ENCODE measurements around the gene PCNA. TPM values are rescaled to one million over a fixed set of nuclear protein-coding genes. Genes with fewer than 3 reads are reported as not detected.
A peak's percentile ranks its signal among the peaks of the same experiment; 100 is the strongest.
"Not testable (repeated sequence)": the region's sequence is repeated elsewhere in the genome, so short reads cannot be mapped to it uniquely, and the experiment has no call there.

The PCNA gene
- total and polyA plus RNA-seq, 4 donors: 47.9 to 74.1 (median 58.6) TPM

DNA sequence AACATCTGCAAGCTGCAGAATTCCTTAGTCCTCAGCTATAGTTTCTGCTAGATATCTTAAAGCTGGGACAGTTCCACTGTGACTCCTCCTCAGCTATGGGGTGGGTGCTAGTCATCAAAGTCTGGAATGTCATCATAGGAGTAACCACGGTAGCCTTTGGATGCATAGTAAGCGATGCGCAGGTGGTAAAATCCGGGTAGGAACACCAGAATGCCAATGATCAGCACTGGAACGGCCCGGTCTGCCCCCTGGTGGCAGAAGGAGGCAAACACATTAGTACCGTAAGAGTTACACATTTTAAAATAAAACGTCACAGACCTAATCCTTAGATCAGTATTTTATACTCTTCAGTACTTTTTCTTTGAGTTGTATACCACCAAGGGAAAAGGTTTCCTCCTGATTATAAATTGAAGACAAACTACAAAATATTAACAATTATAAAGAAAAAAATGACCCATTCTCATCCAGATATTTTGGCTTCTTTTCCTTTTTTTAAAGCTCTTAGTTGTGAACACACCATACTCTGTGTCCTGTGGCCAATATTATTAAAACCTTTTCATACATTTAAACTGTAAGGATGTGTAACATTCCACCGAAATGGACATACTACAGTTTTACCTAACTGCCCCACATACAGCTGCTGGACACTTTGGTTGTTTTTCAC lies 18.9 kb downstream of the PCNA start:
- no peaks in the 10 kb centered on the region for H3K9me3 ChIP-seq (ENCODE audit: control insufficient read depth in 4 of 4, insufficient read depth in 3 of 4, low read length in 3 of 4)
- no peak overlapping the region for H3K4me3 ChIP-seq
- DNase-seq (peak; percentile 55 to 65 (median 59)), ATAC-seq (ENCODE audit: insufficient read depth, low FRiP score) (peak; percentile 86)
- H3K36me3 ChIP-seq (ENCODE audit: control insufficient read depth in 4 of 4, insufficient read depth in 4 of 4, low read length in 4 of 4): peaks cover 21 to 39% (median 32%) of the 10 kb centered on the region in 4 donors
- TF ChIP-seq, protein P1, sequence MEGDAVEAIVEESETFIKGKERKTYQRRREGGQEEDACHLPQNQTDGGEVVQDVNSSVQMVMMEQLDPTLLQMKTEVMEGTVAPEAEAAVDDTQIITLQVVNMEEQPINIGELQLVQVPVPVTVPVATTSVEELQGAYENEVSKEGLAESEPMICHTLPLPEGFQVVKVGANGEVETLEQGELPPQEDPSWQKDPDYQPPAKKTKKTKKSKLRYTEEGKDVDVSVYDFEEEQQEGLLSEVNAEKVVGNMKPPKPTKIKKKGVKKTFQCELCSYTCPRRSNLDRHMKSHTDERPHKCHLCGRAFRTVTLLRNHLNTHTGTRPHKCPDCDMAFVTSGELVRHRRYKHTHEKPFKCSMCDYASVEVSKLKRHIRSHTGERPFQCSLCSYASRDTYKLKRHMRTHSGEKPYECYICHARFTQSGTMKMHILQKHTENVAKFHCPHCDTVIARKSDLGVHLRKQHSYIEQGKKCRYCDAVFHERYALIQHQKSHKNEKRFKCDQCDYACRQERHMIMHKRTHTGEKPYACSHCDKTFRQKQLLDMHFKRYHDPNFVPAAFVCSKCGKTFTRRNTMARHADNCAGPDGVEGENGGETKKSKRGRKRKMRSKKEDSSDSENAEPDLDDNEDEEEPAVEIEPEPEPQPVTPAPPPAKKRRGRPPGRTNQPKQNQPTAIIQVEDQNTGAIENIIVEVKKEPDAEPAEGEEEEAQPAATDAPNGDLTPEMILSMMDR (IDR thresholded peaks at IDR 0.05; ENCODE audit: control extremely low read depth, extremely low read depth): peak; percentile 87
- H3K9ac ChIP-seq (ENCODE audit: insufficient read depth in 1 of 2, low read length in 2 of 2): no peak overlapping the region
- H3K27ac ChIP-seq (ENCODE audit: low read depth in 1 of 2, low read length in 1 of 2): no peak overlapping the region
- no peaks in the 10 kb centered on the region for H3K27me3 ChIP-seq (ENCODE audit: control insufficient read depth in 3 of 3, insufficient read depth in 3 of 3, low read length in 2 of 3)
- 13 to 19% methylated on average over 9 of the region's 9 CpGs for WGBS, 2 donors
- H3K4me1 ChIP-seq (ENCODE audit: control insufficient read depth in 5 of 5, insufficient read depth in 5 of 5, low read length in 5 of 5): peaks cover 0 to 2% (median 0%) of the 10 kb centered on the region in 5 donors

DNA sequence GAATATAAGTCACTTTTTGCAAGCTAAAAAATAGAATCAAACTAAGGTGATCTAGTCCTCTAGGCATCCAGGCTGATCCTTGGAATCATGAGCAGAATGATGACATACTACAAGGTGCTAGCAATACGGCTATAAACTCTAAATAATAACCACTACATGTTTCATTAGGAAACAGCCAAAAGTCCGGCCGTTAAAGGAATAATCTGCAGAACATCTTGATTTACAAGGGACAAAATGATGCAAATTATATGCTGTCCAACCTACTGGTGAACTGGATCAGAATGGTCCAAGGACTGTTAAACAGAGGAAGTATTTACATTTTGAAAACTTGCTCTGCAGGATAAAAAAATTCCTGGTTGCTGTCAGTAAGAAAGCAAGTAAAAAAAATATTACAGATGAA lies 19.8 kb downstream of the PCNA start:
- WGBS, 2 donors: 92 to 96% methylated on average over 3 of the region's 3 CpGs
- H3K9ac ChIP-seq (ENCODE audit: insufficient read depth in 1 of 2, low read length in 2 of 2); H3K27ac ChIP-seq (ENCODE audit: low read depth in 1 of 2, low read length in 1 of 2); H3K9me3 ChIP-seq (ENCODE audit: control insufficient read depth in 4 of 4, insufficient read depth in 3 of 4, low read length in 3 of 4); ATAC-seq (ENCODE audit: insufficient read depth, low FRiP score); H3K27me3 ChIP-seq (ENCODE audit: control insufficient read depth in 3 of 3, insufficient read depth in 3 of 3, low read length in 2 of 3); DNase-seq; H3K4me3 ChIP-seq; H3K4me1 ChIP-seq (ENCODE audit: control insufficient read depth in 5 of 5, insufficient read depth in 5 of 5, low read length in 5 of 5): not testable (repeated sequence)
- peaks cover 19 to 39% (median 31%) of the 10 kb centered on the region in 4 donors for H3K36me3 ChIP-seq (ENCODE audit: control insufficient read depth in 4 of 4, insufficient read depth in 4 of 4, low read length in 4 of 4)

- not testable (repeated sequence) for H3K27me3 ChIP-seq (ENCODE audit: control insufficient read depth in 3 of 3, insufficient read depth in 3 of 3, low read length in 2 of 3); H3K4me3 ChIP-seq; H3K9ac ChIP-seq (ENCODE audit: insufficient read depth in 1 of 2, low read length in 2 of 2); H3K4me1 ChIP-seq (ENCODE audit: control insufficient read depth in 5 of 5, insufficient read depth in 5 of 5, low read length in 5 of 5); H3K27ac ChIP-seq (ENCODE audit: low read depth in 1 of 2, low read length in 1 of 2); H3K9me3 ChIP-seq (ENCODE audit: control insufficient read depth in 4 of 4, insufficient read depth in 3 of 4, low read length in 3 of 4); DNase-seq; ATAC-seq (ENCODE audit: insufficient read depth, low FRiP score)
- WGBS, 2 donors: 85 to 94% methylated on average over 1 of the region's 1 CpG
- peaks cover 19 to 30% (median 23%) of the 10 kb centered on the region in 4 donors for H3K36me3 ChIP-seq (ENCODE audit: control insufficient read depth in 4 of 4, insufficient read depth in 4 of 4, low read length in 4 of 4)
Observed at GRCh38 chr20:5099009-5099408, 20.7 kb downstream of the PCNA start.

DNA sequence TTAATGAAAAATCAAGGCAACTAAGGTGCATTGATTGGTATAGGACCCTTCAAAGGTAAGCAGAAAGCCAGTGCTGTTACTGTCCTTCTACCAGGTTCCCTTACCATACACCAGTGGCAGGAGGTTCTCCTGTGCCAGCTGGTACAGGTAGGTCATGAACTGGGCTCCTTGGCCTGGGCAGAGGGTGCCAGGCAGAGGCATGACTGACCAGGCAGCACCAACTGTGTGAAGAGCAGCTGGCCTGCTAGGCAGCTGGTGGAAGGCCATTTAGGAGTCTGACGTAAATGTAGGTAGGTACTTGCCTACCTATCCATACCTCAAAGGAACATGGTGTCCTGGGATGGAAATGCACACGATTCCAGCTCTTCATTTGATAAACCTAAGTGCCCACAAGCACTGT lies 23.3 kb downstream of the PCNA start:
- WGBS, 2 donors: 89 to 90% methylated on average over 2 of the region's 2 CpGs
- TF ChIP-seq, protein P1 (IDR thresholded peaks at IDR 0.05; ENCODE audit: control extremely low read depth, extremely low read depth): no peak
- no peak for ATAC-seq (ENCODE audit: insufficient read depth, low FRiP score)

More for the DNA sequence above, 23.3 kb downstream of the PCNA start:
- peaks cover 7 to 27% (median 19%) of the 10 kb centered on the region in 4 donors for H3K36me3 ChIP-seq (ENCODE audit: control insufficient read depth in 4 of 4, insufficient read depth in 4 of 4, low read length in 4 of 4)
- no peak for DNase-seq
- no peak overlapping the region for H3K27ac ChIP-seq (ENCODE audit: low read depth in 1 of 2, low read length in 1 of 2)
- H3K4me3 ChIP-seq: no peak overlapping the region
- peaks cover 0 to 2% (median 0%) of the 10 kb centered on the region in 5 donors for H3K4me1 ChIP-seq (ENCODE audit: control insufficient read depth in 5 of 5, insufficient read depth in 5 of 5, low read length in 5 of 5)
- H3K9ac ChIP-seq (ENCODE audit: insufficient read depth in 1 of 2, low read length in 2 of 2): no peak overlapping the region
- H3K9me3 ChIP-seq (ENCODE audit: control insufficient read depth in 4 of 4, insufficient read depth in 3 of 4, low read length in 3 of 4): no peaks in the 10 kb centered on the region
- no peaks in the 10 kb centered on the region for H3K27me3 ChIP-seq (ENCODE audit: control insufficient read depth in 3 of 3, insufficient read depth in 3 of 3, low read length in 2 of 3)

Data from lung (tissue), 12 donors.